Measurements from ENCODE around the gene BCAS3. TPM values are rescaled to one million over a fixed set of nuclear protein-coding genes. Genes with fewer than 3 reads are reported as not detected.

BCAS3 gene
- total RNA-seq, 4 donors from 2014 or later = 21.7 to 42.2 (median 23.0) TPM

- TF ChIP-seq CTCF (IDR thresholded peaks at IDR 0.05; ENCODE audit: low read depth) = no peak
Measured at GRCh38 chr17:61196799-61197198, 519.1 kb downstream of the BCAS3 start.

GRCh38 chr17:61199431-61200338 lies 522.0 kb downstream of the BCAS3 start:
- TF ChIP-seq CTCF (IDR thresholded peaks at IDR 0.05; ENCODE audit: low read depth) = no peak

DNA sequence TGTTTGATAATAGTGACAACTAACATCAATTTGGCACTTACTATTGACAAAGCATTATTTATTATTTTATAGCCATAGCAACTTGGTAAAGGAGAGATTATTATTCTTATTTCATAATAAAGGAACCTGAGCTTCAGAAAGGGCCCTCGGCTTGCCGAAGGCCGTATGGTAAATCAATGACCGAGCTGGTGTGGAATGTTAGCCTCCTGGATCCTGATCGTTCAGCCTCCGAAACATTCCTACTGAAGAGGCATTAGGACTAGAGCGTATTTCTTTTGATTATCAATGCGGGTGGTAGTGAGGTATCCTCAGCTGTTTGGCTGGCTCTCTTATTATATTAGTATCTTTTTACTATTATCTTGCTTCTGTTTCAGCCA lies 522.7 kb downstream of the BCAS3 start:
- no peak for TF ChIP-seq CTCF (IDR thresholded peaks at IDR 0.05; ENCODE audit: low read depth)

DNA sequence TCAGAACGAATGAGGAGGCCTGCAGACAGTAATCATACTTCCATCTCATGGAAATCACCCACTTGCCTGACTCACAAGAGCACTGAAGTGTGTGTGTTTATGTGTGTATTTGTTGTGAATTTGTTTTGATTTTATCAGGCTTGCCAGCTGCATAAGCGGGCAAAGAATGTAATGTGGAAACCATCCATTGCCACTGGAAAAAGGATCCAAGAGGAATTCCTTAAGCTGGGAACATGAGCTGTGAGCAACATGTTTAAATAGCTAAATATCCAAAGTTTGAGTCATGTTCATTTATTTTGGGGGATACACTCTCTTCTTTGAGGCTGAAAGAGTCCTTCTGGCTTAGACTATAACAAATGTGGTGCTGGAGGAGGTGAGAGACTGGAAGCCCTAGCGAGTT lies 523.6 kb downstream of the BCAS3 start:
- no peak for TF ChIP-seq CTCF (IDR thresholded peaks at IDR 0.05; ENCODE audit: low read depth)

GRCh38 chr17:61202564-61202963 lies 524.9 kb downstream of the BCAS3 start:
- no peak for TF ChIP-seq CTCF (IDR thresholded peaks at IDR 0.05; ENCODE audit: low read depth)

GRCh38 chr17:61203671-61204131 lies 526.0 kb downstream of the BCAS3 start:
- TF ChIP-seq CTCF (IDR thresholded peaks at IDR 0.05; ENCODE audit: low read depth) = no peak

GRCh38 chr17:61204456-61204855 lies 526.8 kb downstream of the BCAS3 start:
- TF ChIP-seq CTCF (IDR thresholded peaks at IDR 0.05; ENCODE audit: low read depth) = no peak
